HFF-Myc (cell line): ENCODE results near the gene FUT7.

Experiments used
- DNase-seq: peaks from one replicate; pipeline ENCODE4 v3.0.0-alpha.2; 2011; ENCODE audit warnings: low read depth; ENCODE audit errors: extremely low read depth
- H3K4me3 ChIP-seq: replicated peaks from 2 replicates; pipeline ENCODE4 v1.5.1; 2011; ENCODE audit warnings: low read depth, mild to moderate bottlenecking, control low read depth, low read length
- CTCF ChIP-seq: IDR thresholded peaks from 2 replicates; pipeline ENCODE4 v1.5.1; 2012; ENCODE audit warnings: mild to moderate bottlenecking, low read depth, low read length, control low read depth; ENCODE audit errors: missing control alignments

FUT7 gene

GRCh38 chr9:136995362-136995761 is 36.5 kb downstream of the FUT7 start:
- no peak overlapping the region for H3K4me3 ChIP-seq
- DNase-seq: no peak
- no peak for TF ChIP-seq CTCF

- TF ChIP-seq CTCF: no peak
- no peak overlapping the region for H3K4me3 ChIP-seq
- DNase-seq: no peak
Observed at GRCh38 chr9:136994888-136995230, 37.0 kb downstream of the FUT7 start.

- H3K4me3 ChIP-seq: no peak overlapping the region
- no peak for TF ChIP-seq CTCF
Observed at GRCh38 chr9:136994180-136994887, 37.6 kb downstream of the FUT7 start.

GRCh38 chr9:136992819-136993369 is 39.0 kb downstream of the FUT7 start:
- peak overlapping the region; percentile 74 for H3K4me3 ChIP-seq
- no peak for TF ChIP-seq CTCF
- DNase-seq: no peak

More at GRCh38 chr9:136994180-136994887, 37.6 kb downstream of the FUT7 start:
- no peak for DNase-seq

- DNase-seq: peak; percentile 38
- peak within 1 kb of the TSS; percentile 74 for H3K4me3 ChIP-seq
- TF ChIP-seq CTCF: no peak
Observed at GRCh38 chr9:136991993-136992818, 39.7 kb downstream of the FUT7 start, which contains the start of gene PAXX. Gene PAXX (plus strand): TSS chr9:136992422. CDS start chr9:136992444, 22 bp downstream.

GRCh38 chr9:136990242-136990911 is 41.5 kb downstream of the FUT7 start:
- no peak overlapping the region for H3K4me3 ChIP-seq
- DNase-seq: no peak
- TF ChIP-seq CTCF: no peak
